HEK293 (cell line): ENCODE results near the gene TOM1.

Source experiments
- CTCF ChIA-PET: fragments of 350-600 bp; formaldehyde crosslinking; extraction: SDS; loops from one replicate; lab custom pipeline; 2021; ENCODE audit warnings: antibody characterized with exemption; lab: Yijun Ruan, JAX
- POLR2A ChIA-PET: fragments of 300-600 bp; formaldehyde crosslinking; extraction: SDS; loops from one replicate; lab custom pipeline; 2020; ENCODE audit warnings: antibody characterized with exemption, inconsistent platforms; lab: Yijun Ruan, JAX
- H3K27ac ChIP-seq: fragments of 200-500 bp; sonication (Bioruptor generic); 2 replicates; pipeline ENCODE4 v1.5.1; 2014; ENCODE audit warnings: low read depth, low read length, control low read depth, inconsistent platforms; ENCODE audit errors: extremely low read depth
- H3K36me3 ChIP-seq, 2 experiments: fragments of 200-500 bp in 1 of 2; sonication (Bioruptor generic) in 1 of 2; 1 replicate in 1 of 2; 2 replicates in 1 of 2; pipeline ENCODE4 v1.5.1; 2014 to 2017; ENCODE audit warnings: inconsistent platforms in 2 of 2, low read length in 2 of 2; ENCODE audit not compliant: control insufficient read depth in 2 of 2, insufficient read depth in 1 of 2
- H3K4me1 ChIP-seq: fragments of 200-500 bp; sonication (Bioruptor generic); 2 replicates; pipeline ENCODE4 v1.5.1; 2014; ENCODE audit warnings: mild to moderate bottlenecking, low read length, inconsistent platforms; ENCODE audit not compliant: control insufficient read depth, insufficient read depth
- H3K4me3 ChIP-seq: 2 replicates; pipeline ENCODE4 v1.5.1; 2011; ENCODE audit warnings: low read depth, mild to moderate bottlenecking, control low read depth, low read length, moderate library complexity
- H3K9me3 ChIP-seq: fragments of 200-500 bp; sonication (Bioruptor generic); 2 replicates; pipeline ENCODE4 v1.5.1; 2014; ENCODE audit warnings: low read depth, low read length, inconsistent platforms; ENCODE audit not compliant: control insufficient read depth, insufficient read depth
- EGR2 ChIP-seq: fragments of 450-650 bp; formaldehyde crosslinking; IDR thresholded peaks from 2 replicates; pipeline ENCODE4 v1.5.1; 2016; ENCODE audit warnings: low read depth, missing biosample characterization, missing genetic modification characterization
- FEZF1 ChIP-seq: fragments of 450-650 bp; formaldehyde crosslinking; IDR thresholded peaks from 2 replicates; pipeline ENCODE4 v1.5.1; 2016; ENCODE audit warnings: missing biosample characterization, missing genetic modification characterization
- GLIS1 ChIP-seq: fragments of 450-650 bp; formaldehyde crosslinking; IDR thresholded peaks from 2 replicates; pipeline ENCODE4 v1.5.1; 2016; ENCODE audit warnings: missing biosample characterization, missing genetic modification characterization
- KLF8 ChIP-seq: fragments of 450-650 bp; formaldehyde crosslinking; IDR thresholded peaks from 2 replicates; pipeline ENCODE4 v1.5.1; 2016; ENCODE audit warnings: missing biosample characterization, missing genetic modification characterization
- KLF9 ChIP-seq: fragments of 450-650 bp; formaldehyde crosslinking; IDR thresholded peaks from 2 replicates; pipeline ENCODE4 v1.5.1; 2016; ENCODE audit warnings: missing biosample characterization, missing genetic modification characterization, low read depth
- RBAK ChIP-seq: fragments of 450-650 bp; formaldehyde crosslinking; IDR thresholded peaks from 2 replicates; pipeline ENCODE4 v1.5.1; 2016; ENCODE audit warnings: missing biosample characterization, missing genetic modification characterization
- SP2 ChIP-seq: fragments of 450-650 bp; formaldehyde crosslinking; IDR thresholded peaks from 2 replicates; pipeline ENCODE4 v1.5.1; 2016; ENCODE audit warnings: missing biosample characterization, missing genetic modification characterization
- SP3 ChIP-seq: fragments of 450-650 bp; formaldehyde crosslinking; IDR thresholded peaks from 2 replicates; pipeline ENCODE4 v1.5.1; 2016; ENCODE audit warnings: missing biosample characterization, missing genetic modification characterization
- ZIC2 ChIP-seq: fragments of 450-650 bp; formaldehyde crosslinking; IDR thresholded peaks from 2 replicates; pipeline ENCODE4 v1.5.1; 2016; ENCODE audit warnings: missing biosample characterization, missing genetic modification characterization
- ZNF2 ChIP-seq: fragments of 450-650 bp; formaldehyde crosslinking; IDR thresholded peaks from 2 replicates; pipeline ENCODE4 v1.5.1; 2016; ENCODE audit warnings: missing biosample characterization, missing genetic modification characterization
- ZNF335 ChIP-seq: fragments of 450-650 bp; formaldehyde crosslinking; conservative IDR thresholded peaks from 2 replicates; pipeline ENCODE4 v1.5.1; 2016; ENCODE audit warnings: missing biosample characterization, missing genetic modification characterization
- ZNF449 ChIP-seq: fragments of 450-650 bp; formaldehyde crosslinking; IDR thresholded peaks from 2 replicates; pipeline ENCODE4 v1.5.1; 2017; ENCODE audit warnings: missing biosample characterization, mild to moderate bottlenecking, missing genetic modification characterization, moderate library complexity
- ZNF488 ChIP-seq: fragments of 450-650 bp; formaldehyde crosslinking; IDR thresholded peaks from 2 replicates; pipeline ENCODE4 v1.5.1; 2016; ENCODE audit warnings: missing biosample characterization, missing genetic modification characterization
- ZNF521 ChIP-seq: fragments of 450-650 bp; formaldehyde crosslinking; IDR thresholded peaks from 2 replicates; pipeline ENCODE4 v1.5.1; 2017; ENCODE audit warnings: missing biosample characterization, mild to moderate bottlenecking, missing genetic modification characterization
- ZNF624 ChIP-seq: fragments of 450-650 bp; formaldehyde crosslinking; IDR thresholded peaks from 2 replicates; pipeline ENCODE4 v1.5.1; 2017; ENCODE audit warnings: missing biosample characterization, missing genetic modification characterization
- ZNF677 ChIP-seq: fragments of 450-650 bp; IDR thresholded peaks from 2 replicates; pipeline ENCODE4 v1.5.0; 2018; ENCODE audit warnings: missing biosample characterization, mild to moderate bottlenecking, missing genetic modification characterization, moderate library complexity
- ZNF747 ChIP-seq: fragments of 450-650 bp; formaldehyde crosslinking; IDR thresholded peaks from 2 replicates; pipeline ENCODE4 v1.5.1; 2016; ENCODE audit warnings: missing biosample characterization, missing genetic modification characterization
- ZNF76 ChIP-seq: fragments of 450-650 bp; formaldehyde crosslinking; IDR thresholded peaks from 2 replicates; pipeline ENCODE4; 2016; ENCODE audit warnings: low read depth, missing biosample characterization, missing genetic modification characterization, borderline replicate concordance
- ZNF785 ChIP-seq: fragments of 450-650 bp; formaldehyde crosslinking; IDR thresholded peaks from 2 replicates; pipeline ENCODE4 v1.5.1; 2016; ENCODE audit warnings: missing biosample characterization, missing genetic modification characterization
- TF ChIP-seq, protein P1 (sequence below): fragments of 450-650 bp; formaldehyde crosslinking; IDR thresholded peaks from 2 replicates; pipeline ENCODE4 v1.5.1; 2016; ENCODE audit warnings: missing biosample characterization, missing genetic modification characterization, borderline replicate concordance
- TF ChIP-seq, protein P2 (sequence below): fragments of 450-650 bp; formaldehyde crosslinking; IDR thresholded peaks from 2 replicates; pipeline ENCODE4 v1.5.0; 2017; ENCODE audit warnings: missing biosample characterization, missing genetic modification characterization, borderline replicate concordance
- TF ChIP-seq, protein P3 (sequence below): fragments of 450-650 bp; formaldehyde crosslinking; optimal IDR thresholded peaks from 2 replicates; pipeline ENCODE3; 2016; ENCODE audit warnings: missing biosample characterization, mild to moderate bottlenecking, missing genetic modification characterization
- TF ChIP-seq, protein P4 (sequence below): fragments of 450-650 bp; formaldehyde crosslinking; IDR thresholded peaks from 2 replicates; pipeline ENCODE4 v1.5.1; 2016; ENCODE audit warnings: missing biosample characterization, missing genetic modification characterization

The TOM1 gene

GRCh38 chr22:35376728-35377472 lies 77.2 kb downstream of the TOM1 start:
- Histone ChIP-seq H3K36me3 (no peaks in the 10 kb centered on the region), H3K9me3 (no peaks in the 10 kb centered on the region)
- peak; percentile 41; the same call in 1 of the 2 replicates for TF ChIP-seq SP2
- TF ChIP-seq, protein P1, sequence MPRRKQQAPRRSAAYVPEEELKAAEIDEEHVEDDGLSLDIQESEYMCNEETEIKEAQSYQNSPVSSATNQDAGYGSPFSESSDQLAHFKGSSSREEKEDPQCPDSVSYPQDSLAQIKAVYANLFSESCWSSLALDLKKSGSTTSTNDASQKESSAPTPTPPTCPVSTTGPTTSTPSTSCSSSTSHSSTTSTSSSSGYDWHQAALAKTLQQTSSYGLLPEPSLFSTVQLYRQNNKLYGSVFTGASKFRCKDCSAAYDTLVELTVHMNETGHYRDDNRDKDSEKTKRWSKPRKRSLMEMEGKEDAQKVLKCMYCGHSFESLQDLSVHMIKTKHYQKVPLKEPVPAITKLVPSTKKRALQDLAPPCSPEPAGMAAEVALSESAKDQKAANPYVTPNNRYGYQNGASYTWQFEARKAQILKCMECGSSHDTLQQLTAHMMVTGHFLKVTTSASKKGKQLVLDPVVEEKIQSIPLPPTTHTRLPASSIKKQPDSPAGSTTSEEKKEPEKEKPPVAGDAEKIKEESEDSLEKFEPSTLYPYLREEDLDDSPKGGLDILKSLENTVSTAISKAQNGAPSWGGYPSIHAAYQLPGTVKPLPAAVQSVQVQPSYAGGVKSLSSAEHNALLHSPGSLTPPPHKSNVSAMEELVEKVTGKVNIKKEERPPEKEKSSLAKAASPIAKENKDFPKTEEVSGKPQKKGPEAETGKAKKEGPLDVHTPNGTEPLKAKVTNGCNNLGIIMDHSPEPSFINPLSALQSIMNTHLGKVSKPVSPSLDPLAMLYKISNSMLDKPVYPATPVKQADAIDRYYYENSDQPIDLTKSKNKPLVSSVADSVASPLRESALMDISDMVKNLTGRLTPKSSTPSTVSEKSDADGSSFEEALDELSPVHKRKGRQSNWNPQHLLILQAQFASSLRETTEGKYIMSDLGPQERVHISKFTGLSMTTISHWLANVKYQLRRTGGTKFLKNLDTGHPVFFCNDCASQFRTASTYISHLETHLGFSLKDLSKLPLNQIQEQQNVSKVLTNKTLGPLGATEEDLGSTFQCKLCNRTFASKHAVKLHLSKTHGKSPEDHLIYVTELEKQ (tag by site-specific recombination), result peak; percentile 63; the same call in 1 of the 2 replicates
- TF ChIP-seq ZNF335 (tag by site-specific recombination), result peak; percentile 23; the same call in 1 of the 2 replicates
- peak; percentile 41; the same call in 1 of the 2 replicates for TF ChIP-seq GLIS1 (tag by site-specific recombination)
- TF ChIP-seq, protein P2, sequence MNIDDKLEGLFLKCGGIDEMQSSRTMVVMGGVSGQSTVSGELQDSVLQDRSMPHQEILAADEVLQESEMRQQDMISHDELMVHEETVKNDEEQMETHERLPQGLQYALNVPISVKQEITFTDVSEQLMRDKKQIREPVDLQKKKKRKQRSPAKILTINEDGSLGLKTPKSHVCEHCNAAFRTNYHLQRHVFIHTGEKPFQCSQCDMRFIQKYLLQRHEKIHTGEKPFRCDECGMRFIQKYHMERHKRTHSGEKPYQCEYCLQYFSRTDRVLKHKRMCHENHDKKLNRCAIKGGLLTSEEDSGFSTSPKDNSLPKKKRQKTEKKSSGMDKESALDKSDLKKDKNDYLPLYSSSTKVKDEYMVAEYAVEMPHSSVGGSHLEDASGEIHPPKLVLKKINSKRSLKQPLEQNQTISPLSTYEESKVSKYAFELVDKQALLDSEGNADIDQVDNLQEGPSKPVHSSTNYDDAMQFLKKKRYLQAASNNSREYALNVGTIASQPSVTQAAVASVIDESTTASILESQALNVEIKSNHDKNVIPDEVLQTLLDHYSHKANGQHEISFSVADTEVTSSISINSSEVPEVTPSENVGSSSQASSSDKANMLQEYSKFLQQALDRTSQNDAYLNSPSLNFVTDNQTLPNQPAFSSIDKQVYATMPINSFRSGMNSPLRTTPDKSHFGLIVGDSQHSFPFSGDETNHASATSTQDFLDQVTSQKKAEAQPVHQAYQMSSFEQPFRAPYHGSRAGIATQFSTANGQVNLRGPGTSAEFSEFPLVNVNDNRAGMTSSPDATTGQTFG (tag by site-specific recombination), result no peak
- TF ChIP-seq ZNF677 (tag by site-specific recombination), result no peak
- 0 out of 2 replicates have a peak, but pooled peaks have one; percentile 25 for TF ChIP-seq SP3 (tag by site-specific recombination)
- peak; percentile 48; the same call in 1 of the 2 replicates for TF ChIP-seq KLF8 (tag by site-specific recombination)
- TF ChIP-seq KLF9 (tag by site-specific recombination), result peak; percentile 63
- no peak for TF ChIP-seq ZNF521 (tag by site-specific recombination)
- peak; percentile 73 for TF ChIP-seq EGR2 (tag by site-specific recombination)
- 0 out of 2 replicates have a peak, but pooled peaks have one; percentile 12 for TF ChIP-seq ZNF76
- no peak for TF ChIP-seq ZNF785 (tag by site-specific recombination)
- TF ChIP-seq ZNF624, result no peak
- TF ChIP-seq FEZF1 (tag by site-specific recombination), result no peak
- TF ChIP-seq ZNF449 (tag by site-specific recombination), result no peak
- peak; percentile 78 for TF ChIP-seq ZIC2 (tag by site-specific recombination)
- no peak for TF ChIP-seq RBAK
- TF ChIP-seq ZNF747 (tag by site-specific recombination), result no peak
- no peak for TF ChIP-seq ZNF488 (tag by site-specific recombination)
- TF ChIP-seq, protein P3, sequence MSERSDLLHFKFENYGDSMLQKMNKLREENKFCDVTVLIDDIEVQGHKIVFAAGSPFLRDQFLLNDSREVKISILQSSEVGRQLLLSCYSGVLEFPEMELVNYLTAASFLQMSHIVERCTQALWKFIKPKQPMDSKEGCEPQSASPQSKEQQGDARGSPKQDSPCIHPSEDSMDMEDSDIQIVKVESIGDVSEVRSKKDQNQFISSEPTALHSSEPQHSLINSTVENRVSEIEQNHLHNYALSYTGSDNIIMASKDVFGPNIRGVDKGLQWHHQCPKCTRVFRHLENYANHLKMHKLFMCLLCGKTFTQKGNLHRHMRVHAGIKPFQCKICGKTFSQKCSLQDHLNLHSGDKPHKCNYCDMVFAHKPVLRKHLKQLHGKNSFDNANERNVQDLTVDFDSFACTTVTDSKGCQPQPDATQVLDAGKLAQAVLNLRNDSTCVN (tag by site-specific recombination), result peak; percentile 21
- TF ChIP-seq ZNF2 (tag by site-specific recombination), result peak; percentile 55; the same call in 1 of the 2 replicates
- TF ChIP-seq, protein P4, sequence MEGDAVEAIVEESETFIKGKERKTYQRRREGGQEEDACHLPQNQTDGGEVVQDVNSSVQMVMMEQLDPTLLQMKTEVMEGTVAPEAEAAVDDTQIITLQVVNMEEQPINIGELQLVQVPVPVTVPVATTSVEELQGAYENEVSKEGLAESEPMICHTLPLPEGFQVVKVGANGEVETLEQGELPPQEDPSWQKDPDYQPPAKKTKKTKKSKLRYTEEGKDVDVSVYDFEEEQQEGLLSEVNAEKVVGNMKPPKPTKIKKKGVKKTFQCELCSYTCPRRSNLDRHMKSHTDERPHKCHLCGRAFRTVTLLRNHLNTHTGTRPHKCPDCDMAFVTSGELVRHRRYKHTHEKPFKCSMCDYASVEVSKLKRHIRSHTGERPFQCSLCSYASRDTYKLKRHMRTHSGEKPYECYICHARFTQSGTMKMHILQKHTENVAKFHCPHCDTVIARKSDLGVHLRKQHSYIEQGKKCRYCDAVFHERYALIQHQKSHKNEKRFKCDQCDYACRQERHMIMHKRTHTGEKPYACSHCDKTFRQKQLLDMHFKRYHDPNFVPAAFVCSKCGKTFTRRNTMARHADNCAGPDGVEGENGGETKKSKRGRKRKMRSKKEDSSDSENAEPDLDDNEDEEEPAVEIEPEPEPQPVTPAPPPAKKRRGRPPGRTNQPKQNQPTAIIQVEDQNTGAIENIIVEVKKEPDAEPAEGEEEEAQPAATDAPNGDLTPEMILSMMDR (tag by site-specific recombination), result no peak

More at GRCh38 chr22:35376728-35377472, 77.2 kb downstream of the TOM1 start:
- ChIA-PET CTCF (interaction anchor here (0.6 kb wide), 2 partner anchors 47 to 232 kb away, joined by 3 read pairs; no protein-coding TSS in a partner anchor), POLR2A (interaction anchor here (0.6 to 1.8 kb wide), 3 partner anchors 26 to 214 kb away, joined by 4 to 5 read pairs (median 4); no protein-coding TSS in a partner anchor)
- Histone ChIP-seq H3K4me3 (no peak overlapping the region), H3K4me1 (peaks cover 7% of the 10 kb centered on the region), H3K27ac (no peak overlapping the region; the same call in 1 of the 2 replicates)
